ENCODE measurements around the gene NIBAN1. TPM values are rescaled to one million over a fixed set of nuclear protein-coding genes. Genes with fewer than 3 reads are reported as not detected.

NIBAN1 gene
- polyA plus RNA-seq, 3 donors, result 10.2 to 24.6 (median 12.4) TPM

GRCh38 chr1:184950227-184950626 lies 24.1 kb downstream of the NIBAN1 start:
- Histone ChIP-seq H3K4me1 (ENCODE audit: control insufficient read depth in 1 of 2, insufficient read depth in 2 of 2, low read length in 2 of 2) (peaks cover 26 to 37% of the 10 kb centered on the region in 2 donors), H3K79me2 (ENCODE audit: insufficient read depth, low read length) (peaks cover 89% of the 10 kb centered on the region), H4K20me1 (ENCODE audit: insufficient read depth, low read length) (peaks cover 78% of the 10 kb centered on the region), H3K4me2 (replicated peaks; ENCODE audit: extremely low read depth, low read length, poor library complexity, severe bottlenecking) (no peak overlapping the region), H2AFZ (ENCODE audit: insufficient read depth, low read depth, low read length, poor library complexity, severe bottlenecking) (no peak overlapping the region), H3K4me3 (replicated peaks in 1 of 3; ENCODE audit: low read depth in 2 of 3, low read length in 3 of 3) (no peak overlapping the region), H3K9me3 (replicated peaks in 1 of 2; ENCODE audit: control insufficient read depth in 1 of 2, insufficient read depth in 1 of 2, low read length in 2 of 2) (no peaks in the 10 kb centered on the region), H3K27ac (ENCODE audit: low read depth in 1 of 2, low read length in 2 of 2) (no peak overlapping the region), H3K27me3 (ENCODE audit: control insufficient read depth in 2 of 2, insufficient read depth in 2 of 2, low read length in 2 of 2) (no peaks in the 10 kb centered on the region), H3K9ac (ENCODE audit: insufficient read depth, low read length, poor library complexity, severe bottlenecking) (no peak overlapping the region), H3K36me3 (replicated peaks in 1 of 2; ENCODE audit: control insufficient read depth in 1 of 2, insufficient read depth in 2 of 2, low read length in 2 of 2) (no peaks in the 10 kb centered on the region)
- H3K4me1 Mint-ChIP-seq, result peaks cover 37% of the 10 kb centered on the region
- 100% methylated on average over 1 of the region's 3 CpGs for WGBS (ENCODE audit: insufficient coverage)
- intact Hi-C loops (cut with micrococcal nuclease), result no loop called here
- H3K9me3 Mint-ChIP-seq, result no peaks in the 10 kb centered on the region
- H3K4me3 Mint-ChIP-seq, result no peak overlapping the region
- H3K27me3 Mint-ChIP-seq (ENCODE audit: low read depth in 3 of 3), result peaks cover 0 to 2% (median 2%) of the 10 kb centered on the region in 3 donors
- peaks cover 3 to 18% of the 10 kb centered on the region in 2 donors for H3K36me3 Mint-ChIP-seq
- TF ChIP-seq CTCF (IDR thresholded peaks at IDR 0.05), result no peak
- no peak for DNase-seq
- no peak overlapping the region for H3K27ac Mint-ChIP-seq

GRCh38 chr1:184947497-184948256 lies 26.6 kb downstream of the NIBAN1 start:
- no peak overlapping the region for H3K27ac ChIP-seq (ENCODE audit: low read depth in 1 of 2, low read length in 2 of 2)
- H3K79me2 ChIP-seq (ENCODE audit: insufficient read depth, low read length), result peaks cover 87% of the 10 kb centered on the region
- TF ChIP-seq CTCF (IDR thresholded peaks at IDR 0.05), result no peak
- no peaks in the 10 kb centered on the region for H3K27me3 ChIP-seq (ENCODE audit: control insufficient read depth in 2 of 2, insufficient read depth in 2 of 2, low read length in 2 of 2)
- H3K27me3 Mint-ChIP-seq (ENCODE audit: low read depth in 3 of 3), result peaks cover 0 to 2% (median 0%) of the 10 kb centered on the region in 3 donors
- intact Hi-C loops (cut with micrococcal nuclease), result no loop called here
- H3K9ac ChIP-seq (ENCODE audit: insufficient read depth, low read length, poor library complexity, severe bottlenecking), result no peak overlapping the region
- no peaks in the 10 kb centered on the region for H3K36me3 ChIP-seq (replicated peaks in 1 of 2; ENCODE audit: control insufficient read depth in 1 of 2, insufficient read depth in 2 of 2, low read length in 2 of 2)
- no peak overlapping the region for H3K4me2 ChIP-seq (replicated peaks; ENCODE audit: extremely low read depth, low read length, poor library complexity, severe bottlenecking)
- H3K4me1 ChIP-seq (ENCODE audit: control insufficient read depth in 1 of 2, insufficient read depth in 2 of 2, low read length in 2 of 2), result peaks cover 37 to 42% of the 10 kb centered on the region in 2 donors
- H3K4me3 Mint-ChIP-seq, result no peak overlapping the region
- no peaks in the 10 kb centered on the region for H3K9me3 Mint-ChIP-seq
- H3K4me3 ChIP-seq (replicated peaks in 1 of 3; ENCODE audit: low read depth in 2 of 3, low read length in 3 of 3), result no peak overlapping the region
- peaks cover 3 to 25% of the 10 kb centered on the region in 2 donors for H3K36me3 Mint-ChIP-seq
- H3K27ac Mint-ChIP-seq, result no peak overlapping the region
- WGBS (ENCODE audit: insufficient coverage), result no CpG with 5 or more reads among the region's 1 CpG
- peak in 2 of 3 donors; percentile 20 to 24 for DNase-seq
- peaks cover 71% of the 10 kb centered on the region for H4K20me1 ChIP-seq (ENCODE audit: insufficient read depth, low read length)
- no peak overlapping the region for H2AFZ ChIP-seq (ENCODE audit: insufficient read depth, low read depth, low read length, poor library complexity, severe bottlenecking)
- H3K4me1 Mint-ChIP-seq, result peaks cover 39% of the 10 kb centered on the region
- H3K9me3 ChIP-seq (replicated peaks in 1 of 2; ENCODE audit: control insufficient read depth in 1 of 2, insufficient read depth in 1 of 2, low read length in 2 of 2), result no peaks in the 10 kb centered on the region

Measured in CD14-positive monocyte (primary cell).